ENCODE results near the gene CDC34.

The CDC34 gene

DNA sequence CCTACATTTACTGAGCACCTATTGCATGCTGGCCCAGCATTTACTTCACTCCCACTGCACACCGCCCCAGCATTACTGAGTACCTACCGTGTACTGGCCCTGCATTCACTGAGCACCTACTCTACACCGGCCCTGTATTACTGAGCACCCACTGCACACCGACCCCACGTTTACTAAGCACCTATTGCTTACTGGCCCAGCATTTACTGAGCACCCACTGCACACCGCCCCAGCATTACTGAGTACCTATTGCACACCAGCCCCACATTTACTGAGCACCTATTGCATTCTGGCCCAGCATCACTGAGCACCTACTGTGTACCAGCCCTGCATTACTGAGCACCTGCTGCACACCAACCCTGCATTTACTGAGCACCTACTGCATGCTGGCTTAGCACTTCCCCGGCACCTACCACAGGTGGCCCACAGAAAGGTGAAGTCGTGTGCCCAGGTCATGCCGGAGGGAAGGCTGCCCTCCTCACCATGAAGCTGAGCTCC, 17.3 kb upstream of the CDC34 start:
- H3K4me3 ChIP-seq (ENCODE audit: low read depth, low read length): no peak overlapping the region
- DNase-seq (ENCODE audit: low read depth): no peak

GRCh38 chr19:517721-518597, 13.6 kb upstream of the CDC34 start:
- peak; percentile 61 for DNase-seq (ENCODE audit: low read depth)
- H3K4me3 ChIP-seq (ENCODE audit: low read depth, low read length): no peak overlapping the region

DNA sequence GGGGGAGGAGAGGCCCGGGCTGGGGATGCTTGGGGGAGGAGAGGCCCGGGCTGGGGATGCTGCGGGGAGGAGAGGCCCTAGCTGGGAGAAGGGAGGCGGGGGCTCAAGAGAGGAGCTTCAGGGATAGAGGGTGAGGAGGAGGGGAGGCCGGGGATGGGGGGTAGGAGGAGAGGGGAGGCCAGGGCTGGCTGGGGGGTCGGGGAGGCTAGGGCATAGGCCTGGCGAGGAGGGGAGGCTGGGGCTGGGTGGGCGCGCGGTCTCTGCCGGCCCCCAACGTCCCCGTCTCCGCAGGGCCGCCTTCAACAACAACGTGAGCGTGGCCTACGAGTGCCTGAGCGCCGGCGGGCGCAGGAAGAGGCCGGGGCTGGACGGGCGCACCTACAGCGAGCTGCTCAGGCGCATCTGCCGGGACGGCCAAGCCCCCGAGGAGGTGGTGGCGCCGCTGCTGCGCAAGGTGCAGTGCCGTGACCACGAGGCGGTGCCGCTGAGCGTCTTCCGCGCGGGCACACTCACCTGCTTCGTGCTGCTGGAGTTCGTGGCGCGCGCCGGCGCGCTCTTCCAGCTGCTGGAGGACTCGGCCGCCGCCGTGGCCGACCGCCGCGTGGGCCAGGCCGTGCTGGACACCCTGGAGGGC, 12.8 kb upstream of the CDC34 start:
- no peak overlapping the region for H3K4me3 ChIP-seq (ENCODE audit: low read depth, low read length)
- no peak for DNase-seq (ENCODE audit: low read depth)

DNA sequence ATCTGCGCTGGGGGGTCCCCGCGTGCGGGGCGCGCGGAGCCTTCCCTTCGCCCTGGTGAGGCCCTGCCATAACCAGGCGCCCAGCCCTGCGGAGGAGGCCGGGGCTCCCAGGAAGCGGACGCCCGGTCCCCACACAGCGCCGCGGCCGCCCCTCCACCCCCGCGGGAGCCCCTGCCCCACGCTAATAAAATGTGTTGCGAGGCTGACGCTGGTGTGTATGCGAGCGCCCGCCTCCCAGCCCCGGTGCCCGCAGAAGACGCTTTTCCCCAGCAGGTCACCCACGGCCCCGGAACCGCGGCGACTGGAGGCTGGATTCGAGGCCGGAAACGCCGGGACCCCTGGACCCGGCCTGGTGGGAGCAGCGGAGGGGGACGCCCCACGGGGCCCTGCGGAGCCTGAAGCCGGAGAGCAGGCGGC, 12.1 kb upstream of the CDC34 start:
- H3K4me3 ChIP-seq (ENCODE audit: low read depth, low read length): no peak overlapping the region
- no peak for DNase-seq (ENCODE audit: low read depth)

DNA sequence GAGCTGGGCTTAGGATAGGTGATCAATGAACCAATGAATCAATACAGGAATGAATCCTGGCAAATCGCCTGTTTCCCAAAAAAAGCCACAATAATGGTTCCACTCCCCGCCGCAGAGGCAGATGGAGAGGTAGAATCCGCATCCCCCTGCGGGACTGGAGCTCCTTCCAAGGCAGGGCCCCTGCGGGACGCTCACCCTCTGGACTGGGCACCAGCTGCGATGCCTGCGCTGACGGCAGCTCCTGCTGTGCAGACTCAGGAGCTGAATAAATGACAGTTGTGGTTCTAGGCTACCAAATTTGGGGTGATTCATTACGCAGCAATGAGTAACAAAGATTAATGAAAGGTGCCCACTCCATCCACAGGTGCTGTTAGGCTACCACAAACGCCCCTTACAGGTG, 8.8 kb upstream of the CDC34 start:
- DNase-seq (ENCODE audit: low read depth): no peak
- H3K4me3 ChIP-seq (ENCODE audit: low read depth, low read length): no peak overlapping the region

GRCh38 chr19:524062-524674, 7.4 kb upstream of the CDC34 start:
- H3K4me3 ChIP-seq (ENCODE audit: low read depth, low read length): no peak overlapping the region

GRCh38 chr19:525029-525428, 6.5 kb upstream of the CDC34 start:
- no peak for DNase-seq (ENCODE audit: low read depth)
- no peak overlapping the region for H3K4me3 ChIP-seq (ENCODE audit: low read depth, low read length)

More at GRCh38 chr19:524062-524674, 7.4 kb upstream of the CDC34 start:
- no peak for DNase-seq (ENCODE audit: low read depth)

- DNase-seq (ENCODE audit: low read depth): no peak
- no peak overlapping the region for H3K4me3 ChIP-seq (ENCODE audit: low read depth, low read length)
Measured at GRCh38 chr19:525857-526419, 5.6 kb upstream of the CDC34 start.

GRCh38 chr19:530134-531008, 1.2 kb upstream of the CDC34 start:
- H3K4me3 ChIP-seq (ENCODE audit: low read depth, low read length): peak overlapping the region; percentile 66

DNA sequence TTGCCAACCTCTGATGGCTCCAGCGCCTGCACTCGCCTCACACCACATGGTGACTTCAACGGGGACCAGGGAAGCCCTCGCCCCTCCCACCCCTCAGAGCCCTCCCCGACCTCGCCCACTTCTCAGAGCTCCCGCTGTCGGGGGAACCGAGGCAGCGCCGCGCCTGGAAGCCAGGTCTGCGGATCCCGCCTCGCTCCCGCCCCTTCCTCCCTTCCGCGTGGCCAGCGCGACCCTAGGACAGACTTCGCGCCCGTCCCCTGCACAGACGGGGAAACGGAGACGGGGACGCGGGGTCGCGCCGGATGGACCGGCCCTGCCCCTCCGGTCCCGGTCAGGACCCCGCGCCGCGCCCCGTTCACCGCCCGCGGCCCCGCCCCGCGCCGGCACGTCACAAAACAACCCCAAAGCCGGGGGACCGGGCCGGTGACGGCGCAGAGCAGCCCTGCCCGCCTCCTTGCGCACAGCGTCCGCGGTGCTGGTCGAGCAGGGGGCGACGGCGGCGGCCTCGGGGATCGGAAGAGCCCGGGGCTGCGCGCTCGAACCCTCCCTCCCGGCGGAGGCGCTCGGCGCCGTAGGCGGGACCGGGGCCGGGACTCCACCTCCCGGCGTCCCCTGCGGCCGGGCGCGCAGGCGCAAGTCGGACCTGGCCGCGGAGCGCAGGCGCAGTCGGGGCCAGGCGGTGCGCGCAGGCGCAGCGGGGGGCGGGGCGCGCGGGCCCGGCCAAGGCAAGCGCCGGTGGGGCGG, 379 bp upstream of the CDC34 start:
- H3K4me3 ChIP-seq (ENCODE audit: low read depth, low read length): peak overlapping the region; percentile 96
- no peak for DNase-seq (ENCODE audit: low read depth)

More at GRCh38 chr19:530134-531008, 1.2 kb upstream of the CDC34 start:
- DNase-seq (ENCODE audit: low read depth): no peak

DNA sequence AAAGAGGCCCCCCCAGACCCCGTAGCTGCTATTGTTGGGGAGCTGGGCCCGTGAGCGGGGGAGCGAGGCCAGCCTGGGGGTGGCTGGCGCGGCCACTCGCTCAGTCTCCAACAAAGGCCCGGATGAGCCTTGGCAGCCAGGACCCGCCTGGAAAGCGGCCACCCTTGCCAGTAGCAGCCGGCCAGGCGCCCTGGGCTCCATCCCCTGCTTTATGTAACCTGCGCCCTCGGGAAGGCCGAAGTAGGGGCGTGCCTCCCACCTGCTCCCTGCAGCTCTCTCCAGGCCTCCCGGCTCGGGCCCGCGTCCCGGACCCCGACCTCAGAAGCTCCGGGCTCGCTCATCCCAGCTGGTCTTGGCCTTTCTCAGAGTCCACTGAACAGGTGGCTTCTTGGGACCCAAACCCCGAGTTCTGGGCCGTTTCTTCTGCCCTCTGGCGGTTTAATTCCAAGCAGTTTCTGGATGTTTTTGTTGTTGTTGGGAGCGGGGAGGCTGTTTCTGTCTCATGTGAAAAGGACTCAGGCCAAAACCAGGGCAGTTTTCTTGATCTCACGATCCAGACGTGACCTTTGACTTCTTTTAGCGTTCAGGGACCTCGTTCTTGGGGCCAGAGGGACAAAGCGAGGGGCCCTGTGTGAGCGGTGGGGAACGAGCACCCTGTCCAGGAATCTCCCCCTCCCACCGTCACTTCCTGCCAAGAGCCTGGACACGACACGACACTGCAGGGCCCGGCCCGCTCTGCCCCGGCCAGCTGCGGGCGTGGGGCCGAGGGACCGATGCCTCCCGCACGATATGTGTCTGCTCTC, 1.2 kb downstream of the CDC34 start:
- no peak for DNase-seq (ENCODE audit: low read depth)

DNA sequence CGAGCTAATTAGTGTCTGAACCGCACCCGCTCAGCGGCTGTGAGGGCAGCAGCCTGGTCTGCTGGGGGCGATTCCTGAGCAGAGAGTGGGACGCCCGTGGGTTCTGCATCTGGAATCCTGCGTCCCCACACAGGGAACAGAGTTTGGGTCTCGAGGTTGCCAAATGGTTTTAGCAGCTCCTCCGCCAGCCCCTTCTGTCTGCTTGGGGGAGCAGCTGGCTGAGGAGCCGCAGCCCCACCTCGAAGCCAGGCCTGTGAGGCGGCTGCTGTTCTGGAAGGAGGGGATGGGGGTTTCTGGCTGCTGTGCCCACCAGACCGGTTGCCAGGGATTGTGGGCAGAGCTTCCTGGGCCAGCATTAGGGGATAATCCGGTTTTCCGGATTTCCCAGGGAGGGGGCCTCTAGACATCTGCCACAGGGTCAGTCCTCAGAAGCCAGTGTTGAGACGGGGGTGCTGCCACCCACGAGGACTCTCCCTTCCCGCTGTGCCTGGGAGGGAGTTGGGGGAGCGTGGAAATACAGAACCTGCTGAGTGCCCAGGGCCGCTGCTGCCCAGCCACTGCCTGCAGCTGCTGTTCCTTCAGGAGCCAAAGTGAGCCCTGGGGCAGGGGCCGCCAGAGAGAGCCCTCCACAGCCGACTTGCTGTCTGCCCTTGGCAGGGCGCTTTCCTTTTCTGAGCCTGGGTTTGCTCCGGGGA, 2.0 kb downstream of the CDC34 start:
- H3K4me3 ChIP-seq (ENCODE audit: low read depth, low read length): peak overlapping the region; percentile 96
- DNase-seq (ENCODE audit: low read depth): no peak

More for the DNA sequence above, 1.2 kb downstream of the CDC34 start:
- peak overlapping the region; percentile 96 for H3K4me3 ChIP-seq (ENCODE audit: low read depth, low read length)

DNA sequence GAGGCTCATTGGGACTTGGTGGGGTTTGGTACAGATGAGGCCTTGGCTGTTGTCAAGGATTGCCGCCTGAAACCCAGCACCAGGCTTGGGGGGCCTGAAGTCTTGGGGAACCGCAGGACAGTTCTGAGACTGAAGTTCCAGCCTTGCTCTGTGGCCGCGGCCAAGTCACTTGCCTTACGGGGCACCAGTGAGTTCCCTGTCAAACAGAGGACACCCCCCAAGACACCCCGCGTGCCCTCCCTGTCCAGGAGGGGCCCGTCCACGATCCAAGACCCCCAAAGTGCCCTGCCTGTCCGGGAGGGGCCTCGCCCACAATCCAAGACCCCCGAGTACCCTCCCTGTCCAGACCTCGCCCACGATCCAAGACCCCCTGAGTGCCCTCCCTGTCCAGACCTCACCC, 2.5 kb downstream of the CDC34 start:
- no peak for DNase-seq (ENCODE audit: low read depth)
- H3K4me3 ChIP-seq (ENCODE audit: low read depth, low read length): peak overlapping the region; percentile 96

- H3K4me3 ChIP-seq (ENCODE audit: low read depth, low read length): no peak overlapping the region
Measured at GRCh38 chr19:535017-535835, 3.7 kb downstream of the CDC34 start.

DNA sequence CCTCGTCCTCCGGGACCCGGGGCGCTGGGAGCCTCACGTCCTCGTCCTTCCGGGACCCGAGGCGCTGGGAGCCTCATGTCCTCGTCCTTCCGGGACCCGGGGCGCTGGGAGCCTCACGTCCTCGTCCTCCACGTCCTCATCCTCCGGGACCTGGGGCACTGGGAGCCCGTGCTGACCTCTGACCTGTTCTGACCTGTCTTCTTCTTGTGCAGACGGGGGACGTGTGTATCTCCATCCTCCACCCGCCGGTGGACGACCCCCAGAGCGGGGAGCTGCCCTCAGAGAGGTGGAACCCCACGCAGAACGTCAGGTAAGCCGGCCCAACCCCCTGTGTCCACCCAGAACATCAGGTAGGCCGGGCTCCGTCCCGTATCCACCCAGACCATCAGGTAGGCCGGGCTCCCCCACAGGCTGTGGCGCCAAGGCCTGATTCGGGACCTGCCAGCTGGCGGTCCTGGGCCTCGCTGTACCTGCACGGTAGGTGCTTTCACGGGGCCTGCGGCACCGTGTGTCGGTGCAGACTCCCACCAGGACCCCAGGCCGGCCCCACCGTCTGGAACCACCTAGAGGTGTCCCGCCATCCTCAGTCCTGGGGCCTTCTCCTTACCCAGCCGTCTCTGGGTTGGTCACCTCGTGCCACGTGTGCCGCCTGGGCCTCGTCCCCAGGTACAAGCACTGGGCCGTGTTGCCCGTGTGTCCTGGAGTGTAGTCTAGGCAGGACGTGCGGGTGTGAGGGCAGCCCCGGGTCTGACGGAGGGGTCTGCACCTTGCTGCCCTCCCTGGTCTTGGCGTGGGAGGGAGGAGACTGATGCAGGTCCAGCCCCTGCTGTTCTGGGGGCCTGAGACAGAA, 4.7 kb downstream of the CDC34 start:
- DNase-seq (ENCODE audit: low read depth): no peak
- no peak overlapping the region for H3K4me3 ChIP-seq (ENCODE audit: low read depth, low read length)

More at GRCh38 chr19:535017-535835, 3.7 kb downstream of the CDC34 start:
- no peak for DNase-seq (ENCODE audit: low read depth)

Measured in skeletal muscle cell (primary cell).